Measurements from ENCODE around the gene RPL12. TPM values are rescaled to one million over a fixed set of nuclear protein-coding genes. Genes with fewer than 3 reads are reported as not detected.

Gene RPL12
- total and polyA plus RNA-seq, 9 of the 15 experiments (the other 6 are each of a cell fraction or from before 2014, with no cell fraction given): 1,614 to 4,558 (median 2,531) TPM

DNA sequence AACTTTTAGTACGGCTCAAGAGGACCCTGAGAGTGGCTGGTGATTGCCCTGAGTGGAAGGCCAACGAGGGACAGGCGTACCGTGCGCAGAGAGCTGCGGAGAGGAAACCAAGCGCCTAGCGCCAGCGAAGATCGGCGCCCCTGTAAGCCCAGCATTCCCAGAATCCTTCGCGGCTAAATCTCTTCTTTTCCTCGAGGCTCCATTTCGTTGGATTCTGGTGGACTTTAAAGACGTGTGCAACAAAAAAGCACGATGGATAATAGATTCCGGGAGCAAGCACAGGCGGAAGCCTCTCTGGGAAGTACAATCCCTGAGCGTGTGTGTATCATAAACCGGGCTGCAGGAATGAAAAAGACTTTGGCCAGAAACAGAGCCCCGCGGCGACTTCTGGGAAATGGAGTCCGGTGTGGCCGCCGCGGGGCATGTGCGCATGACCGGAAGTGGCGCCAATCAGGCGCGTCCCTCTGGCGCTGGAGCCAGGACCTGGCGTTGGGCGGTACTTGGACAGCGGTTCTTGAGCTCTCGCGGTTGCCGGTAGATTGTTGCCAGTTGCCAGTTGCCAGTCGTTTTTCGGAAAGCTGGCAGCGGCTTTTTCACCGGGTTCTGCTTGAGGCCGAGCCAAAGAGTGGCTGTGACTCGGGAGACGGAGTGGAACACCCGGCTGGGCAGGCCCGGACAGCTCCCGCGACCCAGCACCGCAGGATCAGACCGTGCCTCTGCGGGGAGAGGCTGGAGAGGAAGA lies 27.1 kb downstream of the RPL12 start, which contains the start of gene ZNF79 (continued):
- TF ChIP-seq FOXP1 (CRISPR knock-in tag; IDR thresholded peaks at IDR 0.05): no peak
- no peak for TF ChIP-seq PHB2 (IDR thresholded peaks at IDR 0.05; ENCODE audit: low read depth)
- peak; percentile 55 for TF ChIP-seq ATF1 (CRISPR knock-in tag; IDR thresholded peaks at IDR 0.05)
- peak; percentile 96 for TF ChIP-seq ATF1 (tag; IDR thresholded peaks at IDR 0.05)
- TF ChIP-seq HNRNPUL1 (IDR thresholded peaks at IDR 0.05; ENCODE audit: low read length): no peak
- no peak for TF ChIP-seq ERF (CRISPR knock-in tag; IDR thresholded peaks at IDR 0.05)
- TF ChIP-seq, protein P1, sequence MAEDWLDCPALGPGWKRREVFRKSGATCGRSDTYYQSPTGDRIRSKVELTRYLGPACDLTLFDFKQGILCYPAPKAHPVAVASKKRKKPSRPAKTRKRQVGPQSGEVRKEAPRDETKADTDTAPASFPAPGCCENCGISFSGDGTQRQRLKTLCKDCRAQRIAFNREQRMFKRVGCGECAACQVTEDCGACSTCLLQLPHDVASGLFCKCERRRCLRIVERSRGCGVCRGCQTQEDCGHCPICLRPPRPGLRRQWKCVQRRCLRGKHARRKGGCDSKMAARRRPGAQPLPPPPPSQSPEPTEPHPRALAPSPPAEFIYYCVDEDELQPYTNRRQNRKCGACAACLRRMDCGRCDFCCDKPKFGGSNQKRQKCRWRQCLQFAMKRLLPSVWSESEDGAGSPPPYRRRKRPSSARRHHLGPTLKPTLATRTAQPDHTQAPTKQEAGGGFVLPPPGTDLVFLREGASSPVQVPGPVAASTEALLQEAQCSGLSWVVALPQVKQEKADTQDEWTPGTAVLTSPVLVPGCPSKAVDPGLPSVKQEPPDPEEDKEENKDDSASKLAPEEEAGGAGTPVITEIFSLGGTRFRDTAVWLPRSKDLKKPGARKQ (CRISPR knock-in tag; IDR thresholded peaks at IDR 0.05): no peak
- TF ChIP-seq YBX1 (IDR thresholded peaks at IDR 0.05): no peak
- peak; percentile 30; the same call in 1 of the 2 replicates for TF ChIP-seq ESRRA (IDR thresholded peaks at IDR 0.05; ENCODE audit: borderline replicate concordance, low read depth)
- TF ChIP-seq POLR2AphosphoS5 (IDR thresholded peaks at IDR 0.05; ENCODE audit: control insufficient read depth, insufficient read depth, low read depth, low read length): peak; percentile 95
- TF ChIP-seq KLF10 (CRISPR knock-in tag; IDR thresholded peaks at IDR 0.05): no peak
- 0 out of 2 replicates have a peak, but pooled peaks have one; percentile 20 for TF ChIP-seq ZFP1 (CRISPR knock-in tag; IDR thresholded peaks at IDR 0.05)
- peak; percentile 99 for TF ChIP-seq CREM (IDR thresholded peaks at IDR 0.05; ENCODE audit: low read depth)
- TF ChIP-seq, protein P2, sequence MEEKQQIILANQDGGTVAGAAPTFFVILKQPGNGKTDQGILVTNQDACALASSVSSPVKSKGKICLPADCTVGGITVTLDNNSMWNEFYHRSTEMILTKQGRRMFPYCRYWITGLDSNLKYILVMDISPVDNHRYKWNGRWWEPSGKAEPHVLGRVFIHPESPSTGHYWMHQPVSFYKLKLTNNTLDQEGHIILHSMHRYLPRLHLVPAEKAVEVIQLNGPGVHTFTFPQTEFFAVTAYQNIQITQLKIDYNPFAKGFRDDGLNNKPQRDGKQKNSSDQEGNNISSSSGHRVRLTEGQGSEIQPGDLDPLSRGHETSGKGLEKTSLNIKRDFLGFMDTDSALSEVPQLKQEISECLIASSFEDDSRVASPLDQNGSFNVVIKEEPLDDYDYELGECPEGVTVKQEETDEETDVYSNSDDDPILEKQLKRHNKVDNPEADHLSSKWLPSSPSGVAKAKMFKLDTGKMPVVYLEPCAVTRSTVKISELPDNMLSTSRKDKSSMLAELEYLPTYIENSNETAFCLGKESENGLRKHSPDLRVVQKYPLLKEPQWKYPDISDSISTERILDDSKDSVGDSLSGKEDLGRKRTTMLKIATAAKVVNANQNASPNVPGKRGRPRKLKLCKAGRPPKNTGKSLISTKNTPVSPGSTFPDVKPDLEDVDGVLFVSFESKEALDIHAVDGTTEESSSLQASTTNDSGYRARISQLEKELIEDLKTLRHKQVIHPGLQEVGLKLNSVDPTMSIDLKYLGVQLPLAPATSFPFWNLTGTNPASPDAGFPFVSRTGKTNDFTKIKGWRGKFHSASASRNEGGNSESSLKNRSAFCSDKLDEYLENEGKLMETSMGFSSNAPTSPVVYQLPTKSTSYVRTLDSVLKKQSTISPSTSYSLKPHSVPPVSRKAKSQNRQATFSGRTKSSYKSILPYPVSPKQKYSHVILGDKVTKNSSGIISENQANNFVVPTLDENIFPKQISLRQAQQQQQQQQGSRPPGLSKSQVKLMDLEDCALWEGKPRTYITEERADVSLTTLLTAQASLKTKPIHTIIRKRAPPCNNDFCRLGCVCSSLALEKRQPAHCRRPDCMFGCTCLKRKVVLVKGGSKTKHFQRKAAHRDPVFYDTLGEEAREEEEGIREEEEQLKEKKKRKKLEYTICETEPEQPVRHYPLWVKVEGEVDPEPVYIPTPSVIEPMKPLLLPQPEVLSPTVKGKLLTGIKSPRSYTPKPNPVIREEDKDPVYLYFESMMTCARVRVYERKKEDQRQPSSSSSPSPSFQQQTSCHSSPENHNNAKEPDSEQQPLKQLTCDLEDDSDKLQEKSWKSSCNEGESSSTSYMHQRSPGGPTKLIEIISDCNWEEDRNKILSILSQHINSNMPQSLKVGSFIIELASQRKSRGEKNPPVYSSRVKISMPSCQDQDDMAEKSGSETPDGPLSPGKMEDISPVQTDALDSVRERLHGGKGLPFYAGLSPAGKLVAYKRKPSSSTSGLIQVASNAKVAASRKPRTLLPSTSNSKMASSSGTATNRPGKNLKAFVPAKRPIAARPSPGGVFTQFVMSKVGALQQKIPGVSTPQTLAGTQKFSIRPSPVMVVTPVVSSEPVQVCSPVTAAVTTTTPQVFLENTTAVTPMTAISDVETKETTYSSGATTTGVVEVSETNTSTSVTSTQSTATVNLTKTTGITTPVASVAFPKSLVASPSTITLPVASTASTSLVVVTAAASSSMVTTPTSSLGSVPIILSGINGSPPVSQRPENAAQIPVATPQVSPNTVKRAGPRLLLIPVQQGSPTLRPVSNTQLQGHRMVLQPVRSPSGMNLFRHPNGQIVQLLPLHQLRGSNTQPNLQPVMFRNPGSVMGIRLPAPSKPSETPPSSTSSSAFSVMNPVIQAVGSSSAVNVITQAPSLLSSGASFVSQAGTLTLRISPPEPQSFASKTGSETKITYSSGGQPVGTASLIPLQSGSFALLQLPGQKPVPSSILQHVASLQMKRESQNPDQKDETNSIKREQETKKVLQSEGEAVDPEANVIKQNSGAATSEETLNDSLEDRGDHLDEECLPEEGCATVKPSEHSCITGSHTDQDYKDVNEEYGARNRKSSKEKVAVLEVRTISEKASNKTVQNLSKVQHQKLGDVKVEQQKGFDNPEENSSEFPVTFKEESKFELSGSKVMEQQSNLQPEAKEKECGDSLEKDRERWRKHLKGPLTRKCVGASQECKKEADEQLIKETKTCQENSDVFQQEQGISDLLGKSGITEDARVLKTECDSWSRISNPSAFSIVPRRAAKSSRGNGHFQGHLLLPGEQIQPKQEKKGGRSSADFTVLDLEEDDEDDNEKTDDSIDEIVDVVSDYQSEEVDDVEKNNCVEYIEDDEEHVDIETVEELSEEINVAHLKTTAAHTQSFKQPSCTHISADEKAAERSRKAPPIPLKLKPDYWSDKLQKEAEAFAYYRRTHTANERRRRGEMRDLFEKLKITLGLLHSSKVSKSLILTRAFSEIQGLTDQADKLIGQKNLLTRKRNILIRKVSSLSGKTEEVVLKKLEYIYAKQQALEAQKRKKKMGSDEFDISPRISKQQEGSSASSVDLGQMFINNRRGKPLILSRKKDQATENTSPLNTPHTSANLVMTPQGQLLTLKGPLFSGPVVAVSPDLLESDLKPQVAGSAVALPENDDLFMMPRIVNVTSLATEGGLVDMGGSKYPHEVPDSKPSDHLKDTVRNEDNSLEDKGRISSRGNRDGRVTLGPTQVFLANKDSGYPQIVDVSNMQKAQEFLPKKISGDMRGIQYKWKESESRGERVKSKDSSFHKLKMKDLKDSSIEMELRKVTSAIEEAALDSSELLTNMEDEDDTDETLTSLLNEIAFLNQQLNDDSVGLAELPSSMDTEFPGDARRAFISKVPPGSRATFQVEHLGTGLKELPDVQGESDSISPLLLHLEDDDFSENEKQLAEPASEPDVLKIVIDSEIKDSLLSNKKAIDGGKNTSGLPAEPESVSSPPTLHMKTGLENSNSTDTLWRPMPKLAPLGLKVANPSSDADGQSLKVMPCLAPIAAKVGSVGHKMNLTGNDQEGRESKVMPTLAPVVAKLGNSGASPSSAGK (IDR thresholded peaks at IDR 0.05): peak; percentile 30; the same call in 1 of the 2 replicates
- TF ChIP-seq ELF2 (CRISPR knock-in tag; IDR thresholded peaks at IDR 0.05): 0 out of 2 replicates have a peak, but pooled peaks have one; percentile 26
- peak; percentile 90 for TF ChIP-seq POLR2A (conservative IDR thresholded peaks at IDR 0.05)
- TF ChIP-seq KDM5B (IDR thresholded peaks at IDR 0.05; ENCODE audit: insufficient replicate concordance, low read depth, low read length): peak; percentile 96

Data from K562 (cell line).